ENCODE measurements around the gene BCORL1.

GRCh38 chrX:130034178-130034577 is 51.7 kb downstream of the BCORL1 start:
- no peak for TF ChIP-seq CTCF (conservative IDR thresholded peaks at IDR 0.05)
- TF ChIP-seq EZH2 (IDR thresholded peaks at IDR 0.05; ENCODE audit: low read depth): no peak
